Neural cell (in vitro differentiated cells): ENCODE measurements around the gene IFNL4. TPM values are rescaled to one million over a fixed set of nuclear protein-coding genes. Genes with fewer than 3 reads are reported as not detected.
"Not testable (repeated sequence)": the region's sequence is repeated elsewhere in the genome, so short reads cannot be mapped to it uniquely, and the experiment has no call there.

Experiments used
- H2AFZ ChIP-seq: fragments of 200-600, 300-800 bp; sonication (generic), shearing (Covaris generic); 2 replicates; pipeline ENCODE4 v1.6.0; 2014; ENCODE audit warnings: low read depth, mild to moderate bottlenecking, antibody characterized with exemption, low read length, moderate library complexity
- H3F3A ChIP-seq: fragments of 200-600 bp; shearing (Covaris generic); 2 replicates; pipeline ENCODE4 v1.6.1; 2016; ENCODE audit warnings: mild to moderate bottlenecking, moderate library complexity, mixed read lengths, antibody characterized with exemption, low read length; ENCODE audit not compliant: insufficient read depth, poor library complexity, severe bottlenecking
- H3K27ac ChIP-seq: fragments of 200-600, 300-800 bp; sonication (generic), shearing (Covaris generic); 2 replicates; pipeline ENCODE4 v1.5.1; 2014; ENCODE audit warnings: mild to moderate bottlenecking, low read length, moderate library complexity
- H3K27me3 ChIP-seq: fragments of 300-800, 200-600 bp; sonication (generic), shearing (Covaris generic); 2 replicates; pipeline ENCODE4 v1.6.0; 2014; ENCODE audit warnings: mild to moderate bottlenecking, low read depth, low read length, moderate library complexity; ENCODE audit not compliant: insufficient read depth
- H3K36me3 ChIP-seq: fragments of 300-800, 200-600 bp; sonication (generic), shearing (Covaris generic); 2 replicates; pipeline ENCODE4 v1.5.1; 2014; ENCODE audit warnings: mild to moderate bottlenecking, antibody characterized with exemption, low read length, moderate library complexity; ENCODE audit not compliant: insufficient read depth
- H3K4me2 ChIP-seq: fragments of 300-800, 200-600 bp; sonication (generic), shearing (Covaris generic); 2 replicates; pipeline ENCODE4 v1.6.0; 2014; ENCODE audit warnings: mild to moderate bottlenecking, low read length
- H3K4me3 ChIP-seq: fragments of 300-800, 200-600 bp; sonication (generic), shearing (Covaris generic); 2 replicates; pipeline ENCODE4 v1.5.1; 2014; ENCODE audit warnings: mild to moderate bottlenecking, low read length, moderate library complexity
- H3K79me2 ChIP-seq: fragments of 200-600 bp; shearing (Covaris generic); replicated peaks from 2 replicates; pipeline ENCODE4 v1.6.0; 2014; ENCODE audit warnings: mild to moderate bottlenecking, low read length, moderate library complexity; ENCODE audit not compliant: insufficient read depth
- H3K9ac ChIP-seq: fragments of 300-800, 200-600 bp; sonication (generic), shearing (Covaris generic); 2 replicates; pipeline ENCODE4 v1.6.1; 2016; ENCODE audit warnings: mild to moderate bottlenecking, low read length, mixed read lengths
- H3K9me2 ChIP-seq: fragments of 200-600 bp; shearing (Covaris generic); 2 replicates; pipeline ENCODE4 v1.6.1; 2016; ENCODE audit warnings: mild to moderate bottlenecking, low read length, mixed read lengths; ENCODE audit not compliant: insufficient read depth
- H3K9me3 ChIP-seq: fragments of 200-600, 300-800 bp; sonication (generic), shearing (Covaris generic); 2 replicates; pipeline ENCODE4 v1.6.1; 2016; ENCODE audit warnings: mild to moderate bottlenecking, mixed run types, low read length, moderate library complexity, mixed read lengths
- H4K20me1 ChIP-seq: fragments of 200-600 bp; shearing (Covaris generic); 2 replicates; pipeline ENCODE4 v1.6.1; 2016; ENCODE audit warnings: mild to moderate bottlenecking, mixed run types; ENCODE audit not compliant: insufficient read depth
- EP300 ChIP-seq: fragments of 450-650 bp; conservative IDR thresholded peaks from 2 replicates; pipeline ENCODE4 v1.6.1; 2014; ENCODE audit warnings: antibody characterized with exemption, mild to moderate bottlenecking, moderate library complexity; ENCODE audit not compliant: poor library complexity, severe bottlenecking
- EZH2 ChIP-seq: fragments of 200-600, 300-800 bp; shearing (Covaris generic), sonication (generic); IDR thresholded peaks from 2 replicates; pipeline ENCODE4 v1.6.1; 2014; ENCODE audit warnings: antibody characterized with exemption, low read length, borderline replicate concordance, mild to moderate bottlenecking; ENCODE audit not compliant: insufficient read depth, poor library complexity, severe bottlenecking
- MXI1 ChIP-seq: fragments of 450-650 bp; conservative IDR thresholded peaks from 2 replicates; pipeline ENCODE4 v1.6.1; 2014; ENCODE audit warnings: antibody characterized with exemption, mild to moderate bottlenecking; ENCODE audit not compliant: poor library complexity, severe bottlenecking
- POLR2AphosphoS5 ChIP-seq: IDR thresholded peaks from 2 replicates; pipeline ENCODE4 v1.6.1; 2012
- RAD21 ChIP-seq: fragments of 450-650 bp; conservative IDR thresholded peaks from 2 replicates; pipeline ENCODE4 v1.6.1; 2014; ENCODE audit warnings: antibody characterized with exemption, mild to moderate bottlenecking, moderate library complexity
- SMC3 ChIP-seq: fragments of 450-650 bp; conservative IDR thresholded peaks from 2 replicates; pipeline ENCODE4 v1.6.1; 2014; ENCODE audit warnings: antibody characterized with exemption, mild to moderate bottlenecking, moderate library complexity; ENCODE audit not compliant: poor library complexity
- TAF1 ChIP-seq: IDR thresholded peaks from 2 replicates; pipeline ENCODE4 v1.6.1; 2012; ENCODE audit warnings: low read depth
- polyA plus RNA-seq: library from polyadenylated mRNA; depleted of rRNA; stranded (reverse); fragments of >200 nt; gene quantifications from 2 replicates; pipeline ENCODE4 v1.2.3, GENCODE V29; 2014
- TF ChIP-seq, protein P1 (sequence below): IDR thresholded peaks from 2 replicates; pipeline ENCODE4 v1.6.1; 2012; ENCODE audit warnings: borderline replicate concordance
- TF ChIP-seq, protein P2 (sequence below): fragments of 450-650 bp; IDR thresholded peaks from 2 replicates; pipeline ENCODE4 v1.5.1; 2014; ENCODE audit warnings: antibody characterized with exemption, mild to moderate bottlenecking, moderate library complexity; ENCODE audit not compliant: poor library complexity, severe bottlenecking

Gene IFNL4
- polyA plus RNA-seq, 1 donor from 2014 or later = not detected

DNA sequence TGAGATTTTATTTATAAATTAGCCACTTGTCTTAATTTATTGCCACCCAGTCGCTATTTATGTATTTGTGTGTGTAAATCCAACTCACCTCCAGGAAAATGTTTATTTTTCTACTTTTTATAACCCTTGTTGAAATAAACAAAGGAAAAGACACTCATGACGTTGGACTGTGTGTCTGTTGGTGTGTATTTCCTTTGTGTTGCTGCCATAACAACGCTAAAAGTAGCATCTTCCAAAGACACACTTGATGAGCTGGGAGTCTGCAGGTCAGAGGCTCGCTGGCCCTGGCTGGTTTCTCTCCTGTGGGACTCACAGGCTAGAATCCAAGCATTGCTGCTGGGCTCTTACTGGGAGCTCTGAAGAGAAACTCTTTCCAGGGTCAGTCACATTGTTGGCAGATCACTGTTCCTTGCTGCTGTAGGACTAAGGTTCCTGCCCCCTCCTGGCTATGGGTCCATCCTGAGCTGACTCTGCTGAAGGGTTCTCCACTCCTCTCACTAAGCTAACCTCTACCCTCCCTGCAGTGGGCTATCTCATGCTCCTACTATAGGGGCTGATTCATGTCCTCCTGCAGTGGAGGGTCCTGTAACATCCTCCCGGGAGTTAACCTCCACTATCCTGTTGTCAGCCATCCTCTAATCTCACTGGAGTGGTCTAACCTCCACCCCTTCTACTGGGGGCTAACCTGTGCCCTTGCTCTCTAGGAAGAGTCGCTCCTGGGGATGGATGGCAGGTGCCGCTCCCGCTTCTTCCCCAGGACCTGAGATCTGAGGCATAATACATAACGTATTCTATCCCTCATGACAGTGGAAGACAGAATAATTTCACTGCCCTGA lies 21.6 kb upstream of the IFNL4 start:
- no peak overlapping the region for H3K9ac ChIP-seq
- no peaks in the 10 kb centered on the region for H4K20me1 ChIP-seq
- no peak overlapping the region for H2AFZ ChIP-seq
- TF ChIP-seq SMC3 = no peak
- TF ChIP-seq, protein P1, sequence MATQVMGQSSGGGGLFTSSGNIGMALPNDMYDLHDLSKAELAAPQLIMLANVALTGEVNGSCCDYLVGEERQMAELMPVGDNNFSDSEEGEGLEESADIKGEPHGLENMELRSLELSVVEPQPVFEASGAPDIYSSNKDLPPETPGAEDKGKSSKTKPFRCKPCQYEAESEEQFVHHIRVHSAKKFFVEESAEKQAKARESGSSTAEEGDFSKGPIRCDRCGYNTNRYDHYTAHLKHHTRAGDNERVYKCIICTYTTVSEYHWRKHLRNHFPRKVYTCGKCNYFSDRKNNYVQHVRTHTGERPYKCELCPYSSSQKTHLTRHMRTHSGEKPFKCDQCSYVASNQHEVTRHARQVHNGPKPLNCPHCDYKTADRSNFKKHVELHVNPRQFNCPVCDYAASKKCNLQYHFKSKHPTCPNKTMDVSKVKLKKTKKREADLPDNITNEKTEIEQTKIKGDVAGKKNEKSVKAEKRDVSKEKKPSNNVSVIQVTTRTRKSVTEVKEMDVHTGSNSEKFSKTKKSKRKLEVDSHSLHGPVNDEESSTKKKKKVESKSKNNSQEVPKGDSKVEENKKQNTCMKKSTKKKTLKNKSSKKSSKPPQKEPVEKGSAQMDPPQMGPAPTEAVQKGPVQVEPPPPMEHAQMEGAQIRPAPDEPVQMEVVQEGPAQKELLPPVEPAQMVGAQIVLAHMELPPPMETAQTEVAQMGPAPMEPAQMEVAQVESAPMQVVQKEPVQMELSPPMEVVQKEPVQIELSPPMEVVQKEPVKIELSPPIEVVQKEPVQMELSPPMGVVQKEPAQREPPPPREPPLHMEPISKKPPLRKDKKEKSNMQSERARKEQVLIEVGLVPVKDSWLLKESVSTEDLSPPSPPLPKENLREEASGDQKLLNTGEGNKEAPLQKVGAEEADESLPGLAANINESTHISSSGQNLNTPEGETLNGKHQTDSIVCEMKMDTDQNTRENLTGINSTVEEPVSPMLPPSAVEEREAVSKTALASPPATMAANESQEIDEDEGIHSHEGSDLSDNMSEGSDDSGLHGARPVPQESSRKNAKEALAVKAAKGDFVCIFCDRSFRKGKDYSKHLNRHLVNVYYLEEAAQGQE = no peak
- no peak for TF ChIP-seq EP300
- no peak for TF ChIP-seq TAF1
- TF ChIP-seq POLR2AphosphoS5 = no peak
- TF ChIP-seq, protein P2, sequence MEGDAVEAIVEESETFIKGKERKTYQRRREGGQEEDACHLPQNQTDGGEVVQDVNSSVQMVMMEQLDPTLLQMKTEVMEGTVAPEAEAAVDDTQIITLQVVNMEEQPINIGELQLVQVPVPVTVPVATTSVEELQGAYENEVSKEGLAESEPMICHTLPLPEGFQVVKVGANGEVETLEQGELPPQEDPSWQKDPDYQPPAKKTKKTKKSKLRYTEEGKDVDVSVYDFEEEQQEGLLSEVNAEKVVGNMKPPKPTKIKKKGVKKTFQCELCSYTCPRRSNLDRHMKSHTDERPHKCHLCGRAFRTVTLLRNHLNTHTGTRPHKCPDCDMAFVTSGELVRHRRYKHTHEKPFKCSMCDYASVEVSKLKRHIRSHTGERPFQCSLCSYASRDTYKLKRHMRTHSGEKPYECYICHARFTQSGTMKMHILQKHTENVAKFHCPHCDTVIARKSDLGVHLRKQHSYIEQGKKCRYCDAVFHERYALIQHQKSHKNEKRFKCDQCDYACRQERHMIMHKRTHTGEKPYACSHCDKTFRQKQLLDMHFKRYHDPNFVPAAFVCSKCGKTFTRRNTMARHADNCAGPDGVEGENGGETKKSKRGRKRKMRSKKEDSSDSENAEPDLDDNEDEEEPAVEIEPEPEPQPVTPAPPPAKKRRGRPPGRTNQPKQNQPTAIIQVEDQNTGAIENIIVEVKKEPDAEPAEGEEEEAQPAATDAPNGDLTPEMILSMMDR = no peak
- no peak for TF ChIP-seq EZH2
- TF ChIP-seq MXI1 = no peak
- TF ChIP-seq RAD21 = no peak
- H3K4me2 ChIP-seq = no peak overlapping the region
- no peaks in the 10 kb centered on the region for H3F3A ChIP-seq
- no peaks in the 10 kb centered on the region for H3K9me2 ChIP-seq
- no peaks in the 10 kb centered on the region for H3K79me2 ChIP-seq
- no peaks in the 10 kb centered on the region for H3K36me3 ChIP-seq
- no peaks in the 10 kb centered on the region for H3K9me3 ChIP-seq
- H3K4me3 ChIP-seq = no peak overlapping the region
- H3K27ac ChIP-seq = no peak overlapping the region
- H3K27me3 ChIP-seq = peaks cover 5% of the 10 kb centered on the region

DNA sequence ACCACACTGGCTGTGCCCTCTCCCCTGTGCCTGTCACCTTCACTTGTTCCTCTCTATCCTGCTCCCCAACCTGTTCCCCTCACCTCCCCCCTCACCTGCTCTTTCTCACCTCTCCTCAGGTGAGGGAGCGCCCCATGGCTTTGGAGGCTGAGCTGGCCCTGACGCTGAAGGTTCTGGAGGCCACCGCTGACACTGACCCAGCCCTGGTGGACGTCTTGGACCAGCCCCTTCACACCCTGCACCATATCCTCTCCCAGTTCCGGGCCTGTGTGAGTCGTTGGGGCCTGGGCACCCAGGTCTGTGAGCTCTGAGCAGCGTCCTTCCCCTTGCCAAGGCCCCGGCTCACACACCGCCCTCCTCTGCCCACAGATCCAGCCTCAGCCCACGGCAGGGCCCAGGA lies 20.7 kb upstream of the IFNL4 start:
- H3K9ac ChIP-seq, H3K36me3 ChIP-seq, H3K27ac ChIP-seq, H4K20me1 ChIP-seq, H3K4me3 ChIP-seq, H2AFZ ChIP-seq, H3F3A ChIP-seq, H3K9me2 ChIP-seq, H3K4me2 ChIP-seq, H3K9me3 ChIP-seq, H3K79me2 ChIP-seq: not testable (repeated sequence)
- peaks cover 14% of the 10 kb centered on the region for H3K27me3 ChIP-seq

DNA sequence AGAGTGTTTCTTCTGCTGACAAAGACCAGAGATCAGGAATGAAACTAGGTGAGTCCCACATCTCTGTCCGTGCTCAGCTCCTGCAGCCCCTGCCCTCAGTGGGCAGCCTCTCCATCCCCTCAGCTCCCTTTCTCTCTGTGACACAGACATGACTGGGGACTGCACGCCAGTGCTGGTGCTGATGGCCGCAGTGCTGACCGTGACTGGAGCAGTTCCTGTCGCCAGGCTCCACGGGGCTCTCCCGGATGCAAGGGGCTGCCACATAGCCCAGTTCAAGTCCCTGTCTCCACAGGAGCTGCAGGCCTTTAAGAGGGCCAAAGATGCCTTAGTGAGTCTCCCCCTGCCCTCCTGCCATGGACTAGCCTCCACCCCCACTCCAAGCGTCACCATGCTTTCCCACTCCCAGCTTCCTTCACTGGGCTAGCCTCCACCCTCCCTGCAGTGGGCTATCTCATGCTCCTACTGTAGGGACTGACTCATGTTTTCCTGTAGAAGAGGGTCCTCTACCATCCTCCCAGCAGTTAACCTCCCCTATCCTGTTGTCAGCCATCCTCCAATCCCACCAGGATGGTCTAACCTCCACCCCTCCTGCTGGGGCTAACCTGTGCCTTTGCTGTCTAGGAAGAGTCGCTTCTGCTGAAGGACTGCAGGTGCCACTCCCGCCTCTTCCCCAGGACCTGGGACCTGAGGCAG lies 20.0 kb upstream of the IFNL4 start:
- not testable (repeated sequence) for H3K79me2 ChIP-seq, H3K4me2 ChIP-seq, H3F3A ChIP-seq, H2AFZ ChIP-seq, H3K4me3 ChIP-seq, H4K20me1 ChIP-seq, H3K36me3 ChIP-seq, H3K9me2 ChIP-seq, H3K27ac ChIP-seq, H3K9me3 ChIP-seq, H3K9ac ChIP-seq
- H3K27me3 ChIP-seq = peaks cover 21% of the 10 kb centered on the region

DNA sequence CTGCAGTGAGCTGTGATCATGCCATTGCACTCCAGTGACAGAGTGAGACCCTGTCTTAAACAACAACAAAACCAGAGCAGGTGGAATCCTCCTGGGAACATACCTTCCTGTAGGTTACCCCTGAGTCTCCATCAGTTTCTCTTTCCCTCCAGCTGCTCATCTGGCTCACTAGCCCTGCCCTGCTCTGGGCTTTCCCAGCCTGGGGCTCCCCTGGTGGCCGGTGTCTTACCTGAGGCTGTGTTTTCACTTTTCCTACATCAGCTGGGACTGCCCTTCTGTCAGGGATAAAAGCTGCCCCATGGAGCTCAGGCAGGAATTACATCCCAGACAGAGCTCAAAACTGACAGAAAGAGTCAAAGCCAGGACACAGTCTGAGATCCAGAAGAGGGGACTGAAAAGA lies 19.4 kb upstream of the IFNL4 start, which contains the start of gene IFNL2:
TSS of gene IFNL2 (plus strand) at position 312 of the 400 bp plus-strand sequence. CDS start 173 bp downstream, outside the sequence.
- H3K9ac ChIP-seq, H3K4me2 ChIP-seq, H3K4me3 ChIP-seq, H3K9me2 ChIP-seq, H4K20me1 ChIP-seq, H3K9me3 ChIP-seq, H3K27ac ChIP-seq, H2AFZ ChIP-seq, H3K79me2 ChIP-seq, H3F3A ChIP-seq, H3K36me3 ChIP-seq: not testable (repeated sequence)
- peaks cover 27% of the 10 kb centered on the region for H3K27me3 ChIP-seq
